ENCODE data around the gene RARB.
A peak's percentile ranks its signal among the peaks of the same experiment; 100 is the strongest.

Gene RARB

DNA sequence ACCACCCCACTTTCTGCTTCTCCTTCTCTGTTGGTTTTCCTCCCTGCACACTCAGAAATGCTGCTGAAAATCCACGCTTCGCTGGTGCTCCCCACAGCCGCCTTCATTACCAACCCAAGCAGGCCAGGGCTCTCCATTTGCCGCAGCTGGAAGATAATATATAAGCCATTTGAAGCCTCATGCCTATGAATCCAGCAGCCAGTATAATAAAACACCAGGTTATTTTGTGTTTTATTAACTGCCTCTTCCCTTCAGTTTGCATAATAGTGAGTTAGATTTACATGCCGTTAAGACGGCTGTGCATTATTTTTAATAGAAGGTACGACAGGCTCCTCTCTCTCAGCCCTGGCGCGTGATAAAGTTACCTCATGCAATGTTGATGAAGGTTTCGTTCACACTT lies 150.0 kb downstream of the RARB start:
- DNase-seq (ENCODE audit: low spot score), result no peak

DNA sequence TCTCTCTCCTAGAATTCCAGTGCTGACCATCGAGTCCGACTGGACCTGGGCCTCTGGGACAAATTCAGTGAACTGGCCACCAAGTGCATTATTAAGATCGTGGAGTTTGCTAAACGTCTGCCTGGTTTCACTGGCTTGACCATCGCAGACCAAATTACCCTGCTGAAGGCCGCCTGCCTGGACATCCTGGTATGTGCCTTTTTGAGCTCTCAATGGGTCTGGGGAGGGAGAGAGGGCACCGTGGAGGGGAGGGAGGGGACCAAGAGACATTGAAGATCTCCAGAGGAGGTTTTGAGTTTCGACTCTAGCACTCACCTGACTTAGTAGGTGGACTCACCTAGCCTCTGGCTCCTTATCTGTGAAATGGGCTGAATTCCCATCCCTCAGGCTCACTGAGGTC lies 152.5 kb downstream of the RARB start:
- no peak for DNase-seq (ENCODE audit: low spot score)

DNA sequence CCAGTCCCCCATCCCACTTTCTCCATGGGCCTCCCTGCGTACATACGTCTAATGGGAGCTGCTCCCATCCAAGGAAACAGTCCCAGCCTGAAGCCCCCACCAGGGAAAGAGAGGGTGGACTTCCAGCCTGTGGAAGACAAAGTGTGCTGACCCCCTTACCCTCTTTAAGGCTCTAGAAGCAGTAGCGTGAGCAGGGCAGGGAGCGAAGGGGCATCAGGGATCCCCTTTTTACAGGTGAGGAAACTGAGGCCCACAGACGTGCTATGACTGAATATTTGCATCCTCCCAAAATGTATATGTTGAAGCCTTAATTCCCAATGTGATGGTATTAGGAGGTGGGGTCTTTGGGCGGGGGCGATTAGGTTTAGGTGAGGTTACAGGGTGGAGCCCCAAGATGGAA lies 153.3 kb downstream of the RARB start:
- no peak for DNase-seq (ENCODE audit: low spot score)

DNA sequence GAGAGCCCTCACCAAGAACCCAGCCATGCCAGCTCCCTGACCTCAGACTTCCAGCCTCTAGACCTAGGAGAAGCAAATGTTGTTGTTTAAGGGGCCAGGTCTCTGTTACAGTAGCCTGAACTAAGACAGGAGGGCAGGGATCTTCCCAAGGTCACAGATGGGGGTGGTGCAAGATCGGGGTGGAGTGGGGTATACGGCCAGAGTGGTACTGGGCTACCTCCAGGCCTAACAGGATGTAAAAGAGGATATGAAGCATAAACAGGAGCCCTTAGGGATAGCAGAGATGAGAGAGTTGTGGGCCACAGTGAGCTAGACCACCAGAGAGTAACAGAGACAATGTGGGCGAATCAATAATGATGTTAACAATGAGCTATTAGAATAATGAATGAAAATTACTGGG lies 153.8 kb downstream of the RARB start:
- no peak for DNase-seq (ENCODE audit: low spot score)

DNA sequence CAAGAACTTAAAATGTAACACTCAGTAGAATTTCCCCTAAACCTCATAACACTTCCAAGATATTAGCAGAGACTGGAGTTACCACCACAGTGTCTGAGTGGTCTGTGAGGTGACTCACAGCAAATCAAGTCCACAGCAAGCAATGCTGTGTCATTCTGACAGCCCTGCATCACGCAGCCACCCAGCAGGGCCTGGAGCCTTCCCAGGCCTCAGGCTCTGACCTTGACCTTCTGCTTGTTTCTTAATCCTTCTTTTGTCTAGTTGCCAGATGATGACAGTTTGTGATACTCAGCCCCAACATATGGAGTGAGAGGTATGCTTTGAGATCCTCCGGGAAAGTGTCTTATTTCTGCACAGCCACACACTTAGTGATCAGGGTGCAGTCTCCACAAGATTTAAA lies 154.2 kb downstream of the RARB start:
- DNase-seq (ENCODE audit: low spot score), result no peak

DNA sequence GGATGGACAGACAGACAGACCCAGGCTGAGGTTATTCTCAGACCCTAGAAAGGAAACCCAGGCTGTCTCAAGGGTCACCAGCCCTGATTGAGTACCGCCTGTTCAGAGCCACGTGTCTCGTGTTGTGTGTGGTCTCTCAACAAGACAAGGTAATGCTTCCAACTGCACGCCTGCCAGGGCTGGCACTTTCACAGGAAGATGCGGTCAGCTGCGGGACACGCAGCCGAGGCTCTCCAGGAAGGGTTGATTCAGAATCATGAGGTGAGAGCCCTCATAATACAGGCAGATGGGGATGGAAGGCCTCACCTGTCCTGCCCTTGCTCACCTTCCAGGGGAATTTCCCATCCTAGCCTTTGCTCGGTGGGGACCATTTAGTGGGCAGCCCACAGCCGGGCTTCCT lies 155.3 kb downstream of the RARB start:
- no peak for DNase-seq (ENCODE audit: low spot score)

DNA sequence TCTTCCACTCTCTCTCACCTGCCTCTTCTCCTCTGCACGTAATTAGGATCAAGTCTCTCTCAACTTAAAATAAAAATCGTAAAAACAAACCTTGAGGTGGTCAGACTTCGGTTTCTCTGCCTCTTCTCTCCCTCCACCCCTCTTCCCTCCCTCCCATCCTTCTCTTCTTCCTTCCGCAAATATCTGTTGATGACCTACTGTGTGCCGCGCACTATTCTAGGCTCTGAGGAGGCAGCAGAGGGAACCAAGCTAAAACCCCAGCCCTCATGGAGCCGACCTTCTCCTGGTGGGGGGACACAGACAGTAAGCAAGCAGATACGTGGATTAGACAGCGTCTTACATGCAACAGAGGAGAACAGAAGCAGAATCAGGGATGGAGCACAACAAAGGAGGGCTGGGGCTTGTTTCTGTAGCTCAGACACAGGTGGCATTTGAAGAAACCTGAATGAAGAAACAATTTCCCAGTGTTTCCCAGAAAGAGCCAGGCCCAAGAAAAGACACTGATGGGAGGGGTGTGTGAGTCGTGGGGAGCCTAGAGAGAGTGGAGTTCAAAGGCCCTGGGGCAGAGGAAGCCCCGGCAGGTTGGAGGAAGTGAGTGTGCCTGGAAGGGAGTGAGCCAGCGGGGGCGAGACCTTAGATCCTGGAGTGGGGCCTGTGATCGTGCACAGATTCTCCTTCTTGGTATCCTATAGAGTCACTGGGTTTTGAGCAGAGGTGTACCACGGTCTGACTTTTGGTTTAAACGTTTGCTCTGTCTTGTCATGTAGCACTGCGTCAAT lies 156.1 kb downstream of the RARB start:
- DNase-seq (ENCODE audit: low spot score), result no peak

DNA sequence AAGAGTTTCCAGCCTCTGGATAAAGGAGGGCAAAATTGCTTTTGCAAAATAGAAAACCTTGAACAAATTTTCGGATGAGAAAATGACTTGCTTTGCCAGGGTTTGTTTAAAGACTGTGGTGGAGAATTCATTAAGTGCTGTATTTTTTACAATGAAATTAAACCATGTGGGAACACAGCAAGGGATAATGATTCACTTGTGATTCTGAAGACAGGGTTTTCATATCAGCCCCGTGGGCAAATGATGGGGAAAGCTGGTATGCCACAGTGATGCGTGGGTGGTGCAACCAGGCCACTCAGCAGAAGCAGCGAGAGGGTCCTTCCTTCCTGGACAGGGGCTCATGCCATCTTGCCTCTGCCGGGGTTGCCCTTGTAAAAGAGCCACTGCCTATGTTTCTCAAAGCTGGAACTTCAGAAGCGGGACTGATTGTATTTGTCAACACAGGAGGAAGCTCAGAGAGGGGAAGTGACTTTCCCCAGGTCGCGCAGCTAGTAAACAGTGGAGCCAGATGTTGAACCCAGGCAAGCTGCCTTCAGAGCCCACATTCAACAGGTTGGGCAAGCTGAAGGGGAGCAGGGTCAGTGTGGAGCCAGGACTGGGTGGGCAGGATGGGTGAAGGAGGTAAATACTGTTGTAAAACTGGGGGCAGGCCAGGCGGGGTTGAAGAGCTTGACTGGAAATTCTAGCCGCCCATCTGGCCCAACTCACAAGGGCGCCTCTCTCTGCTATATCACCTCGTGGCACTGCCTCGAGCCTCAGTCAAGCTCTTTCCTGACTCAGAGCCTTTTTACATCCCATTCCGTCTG lies 157.5 kb downstream of the RARB start:
- DNase-seq (ENCODE audit: low spot score), result no peak

DNA sequence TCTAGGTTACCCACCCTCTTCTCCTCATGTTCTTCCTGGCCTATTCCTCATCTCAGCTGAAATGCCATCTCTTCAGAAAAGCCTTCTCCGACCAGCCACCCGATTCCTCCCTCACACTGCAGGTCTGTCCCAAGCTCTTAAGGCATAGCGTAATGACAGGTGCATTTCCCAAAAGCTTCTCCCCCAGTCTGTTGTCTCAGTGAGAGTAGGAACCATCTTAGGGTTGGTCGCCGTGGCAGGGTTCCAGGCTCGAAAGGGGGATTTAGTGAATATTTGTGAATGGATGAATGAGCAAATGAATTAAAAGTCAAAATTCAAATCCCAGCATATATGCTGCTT lies 158.1 kb downstream of the RARB start:
- DNase-seq (ENCODE audit: low spot score), result no peak

DNA sequence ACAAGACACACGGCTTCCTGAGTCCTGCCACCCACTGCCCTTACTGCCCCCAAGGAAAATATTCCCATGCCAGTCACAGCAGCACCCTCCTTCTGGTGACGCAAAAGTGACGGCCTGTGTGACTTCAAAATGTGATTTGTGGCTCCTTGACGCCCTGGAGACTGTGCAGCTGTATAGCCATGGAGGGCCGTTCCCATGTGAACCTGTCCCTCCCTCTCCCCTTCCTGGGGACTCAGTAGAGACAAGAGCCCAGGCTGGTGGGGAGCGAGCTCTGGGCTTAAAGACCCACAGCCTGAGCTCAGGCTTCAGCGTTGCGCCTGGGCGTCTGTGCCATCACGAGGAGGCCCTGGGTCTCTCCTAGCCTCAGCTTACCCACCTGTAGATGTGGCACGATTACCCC lies 158.5 kb downstream of the RARB start:
- no peak for DNase-seq (ENCODE audit: low spot score)

DNA sequence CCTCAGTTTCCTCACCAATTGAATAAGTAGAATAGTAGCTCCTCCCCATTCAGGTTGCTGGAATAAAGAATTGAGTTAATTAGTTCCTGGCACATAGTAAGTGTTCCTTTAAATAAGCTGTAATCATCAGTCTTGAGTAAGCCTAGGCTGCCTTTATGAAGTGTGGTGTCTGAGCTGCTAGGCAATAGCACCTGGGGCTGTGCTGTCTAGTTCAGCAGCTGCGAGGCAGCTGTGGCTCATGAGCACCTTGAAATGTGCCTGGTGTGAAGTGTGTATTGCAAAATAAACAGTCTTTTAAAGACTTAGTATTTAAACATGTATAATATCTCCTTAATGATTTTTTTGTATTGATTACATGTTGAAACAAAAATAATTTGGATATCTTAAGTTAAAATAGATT lies 159.0 kb downstream of the RARB start:
- DNase-seq (ENCODE audit: low spot score), result peak; percentile 42

DNA sequence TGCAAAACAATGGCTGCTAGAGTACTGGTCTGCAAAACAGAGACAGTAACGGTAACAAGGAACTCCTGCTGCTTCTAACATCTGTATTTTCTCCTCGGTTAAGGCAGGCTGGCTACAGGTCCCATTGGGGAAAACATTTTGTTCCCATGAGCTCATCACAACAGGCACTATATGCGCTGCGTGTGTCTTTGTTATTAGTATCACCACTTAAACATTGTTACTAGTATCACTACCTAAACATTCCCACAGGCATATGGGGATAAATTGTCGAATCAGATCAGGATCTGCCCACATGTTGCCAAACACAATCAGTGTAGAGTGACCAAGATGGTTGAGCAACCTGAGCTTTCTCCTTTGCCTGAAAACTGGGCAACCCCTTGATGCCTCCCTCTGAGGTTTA lies 159.5 kb downstream of the RARB start:
- no peak for DNase-seq (ENCODE audit: low spot score)

DNA sequence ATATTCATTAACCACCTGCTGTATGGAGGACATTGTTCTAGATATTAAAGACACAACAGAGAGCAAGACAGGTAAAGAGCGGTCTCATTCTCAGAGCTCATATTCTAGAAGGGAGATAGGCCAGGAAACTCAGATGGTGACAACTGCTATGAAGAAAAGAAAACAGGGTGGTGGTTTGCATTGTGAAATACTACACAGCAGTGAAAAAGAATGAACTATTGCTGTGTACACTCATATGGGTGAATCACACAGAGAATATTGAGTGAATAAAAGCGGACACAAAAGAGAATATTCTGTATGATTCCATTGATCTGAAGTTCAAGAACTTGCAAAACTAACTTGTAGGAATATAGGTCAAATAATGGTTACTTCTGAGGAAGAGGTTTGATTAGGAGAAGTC lies 159.9 kb downstream of the RARB start:
- DNase-seq (ENCODE audit: low spot score), result no peak

DNA sequence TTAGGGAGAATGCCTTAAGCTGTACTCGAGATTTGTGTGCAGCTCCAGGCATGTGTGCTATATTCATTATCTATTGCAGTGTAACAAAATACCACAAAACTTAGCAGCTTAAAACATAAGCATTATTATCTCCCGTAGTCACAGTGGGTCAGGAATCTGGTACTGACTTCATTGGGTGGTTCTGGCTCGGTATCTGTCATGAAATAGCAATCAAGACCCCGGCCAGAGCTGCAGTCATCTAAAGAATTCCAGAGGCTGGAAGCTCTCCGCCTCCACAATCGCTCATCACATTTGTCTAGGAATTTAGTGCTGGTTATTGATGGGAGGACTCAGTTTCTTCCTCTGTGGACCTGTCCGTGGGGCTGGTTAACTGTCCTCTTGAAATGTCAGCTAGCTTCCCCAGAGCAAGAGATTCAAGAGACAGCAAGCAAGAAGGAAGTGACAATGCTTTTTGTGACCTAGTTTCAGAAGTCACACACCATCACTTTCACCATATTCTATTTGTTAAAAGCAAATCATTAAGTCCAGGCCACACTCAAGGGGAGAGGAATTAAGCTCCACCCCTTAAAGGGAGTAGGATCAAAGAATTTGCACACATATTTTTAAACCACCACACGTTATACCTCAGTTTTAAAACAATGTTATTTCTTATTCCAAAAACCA lies 160.5 kb downstream of the RARB start:
- no peak for DNase-seq (ENCODE audit: low spot score)

DNA sequence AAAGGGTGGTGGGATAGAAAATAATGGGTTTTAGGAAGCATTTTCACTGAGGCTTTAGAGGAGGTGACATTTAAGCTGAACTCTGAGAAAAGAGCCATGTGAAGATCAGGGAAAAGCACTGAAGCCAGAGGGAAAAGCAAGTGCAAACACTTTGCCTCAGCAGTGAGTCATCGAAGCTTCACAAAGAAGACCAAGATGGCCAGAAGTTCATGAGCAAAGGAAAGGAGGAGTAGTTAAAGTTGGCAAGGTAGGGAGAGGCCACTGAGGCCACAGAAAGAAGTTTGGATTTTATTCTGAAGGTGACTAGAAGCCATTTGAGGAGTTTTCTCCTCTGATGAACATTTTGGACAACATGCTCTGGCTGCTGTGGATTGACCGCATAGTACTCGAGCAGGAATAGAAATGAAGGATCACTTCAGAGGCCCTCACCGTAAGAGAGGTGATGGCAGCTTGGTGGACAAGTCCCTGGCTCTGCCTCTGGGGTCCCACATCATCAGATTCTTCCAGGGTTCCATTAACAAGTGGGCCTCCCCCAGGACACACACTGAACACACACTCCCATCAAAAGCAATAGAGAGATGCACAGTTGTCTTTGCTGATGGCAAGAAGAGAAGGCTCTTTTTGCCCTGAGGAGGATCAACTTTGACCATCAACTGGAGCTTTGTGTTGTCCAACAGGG lies 161.2 kb downstream of the RARB start:
- no peak for DNase-seq (ENCODE audit: low spot score)

DNA sequence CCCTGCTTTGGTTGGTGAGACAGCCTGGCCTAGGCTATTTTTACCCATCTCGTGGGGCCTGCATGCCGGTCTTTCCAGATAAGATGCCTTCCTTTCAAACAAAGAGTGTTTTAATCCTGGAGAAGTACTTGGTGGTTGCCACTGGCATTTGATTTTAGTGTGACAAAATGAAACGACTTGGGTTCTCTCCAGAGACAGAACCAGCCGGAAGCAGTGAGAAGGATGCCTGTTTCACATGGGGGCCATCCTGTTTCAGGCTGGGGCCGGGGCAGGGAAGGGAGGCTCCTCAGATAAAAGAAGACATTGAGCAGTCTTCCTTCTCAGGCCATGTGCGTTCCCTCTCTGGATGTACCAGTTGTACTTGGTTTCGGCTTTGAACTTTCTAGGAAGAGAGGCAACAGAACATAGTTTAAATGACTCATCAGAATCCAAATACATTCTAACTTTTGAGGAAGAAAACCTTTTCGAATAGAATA lies 161.8 kb downstream of the RARB start:
- no peak for DNase-seq (ENCODE audit: low spot score)

DNA sequence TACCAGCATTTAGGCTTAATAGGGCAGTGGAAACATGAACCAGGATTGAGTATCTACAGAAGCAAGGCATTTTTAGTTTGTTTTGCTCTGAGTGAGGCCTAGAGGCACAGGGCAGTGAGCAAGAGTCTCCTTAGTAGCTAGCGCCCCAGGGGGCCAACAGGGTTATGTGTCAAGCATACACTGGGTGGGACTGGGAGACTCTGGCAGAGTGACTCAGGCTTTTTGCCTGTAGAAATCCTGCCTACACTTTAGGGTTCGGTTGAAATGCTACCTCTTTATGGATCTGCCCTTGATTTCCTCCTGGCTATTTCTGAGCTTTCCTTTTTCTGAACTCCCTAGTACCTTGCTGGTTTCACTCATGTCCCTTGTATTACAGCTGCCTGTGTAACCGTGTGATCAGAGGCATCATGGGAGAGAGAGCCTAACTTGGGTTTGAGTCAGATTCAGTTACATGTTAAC lies 164.5 kb downstream of the RARB start:
- DNase-seq (ENCODE audit: low spot score), result no peak

DNA sequence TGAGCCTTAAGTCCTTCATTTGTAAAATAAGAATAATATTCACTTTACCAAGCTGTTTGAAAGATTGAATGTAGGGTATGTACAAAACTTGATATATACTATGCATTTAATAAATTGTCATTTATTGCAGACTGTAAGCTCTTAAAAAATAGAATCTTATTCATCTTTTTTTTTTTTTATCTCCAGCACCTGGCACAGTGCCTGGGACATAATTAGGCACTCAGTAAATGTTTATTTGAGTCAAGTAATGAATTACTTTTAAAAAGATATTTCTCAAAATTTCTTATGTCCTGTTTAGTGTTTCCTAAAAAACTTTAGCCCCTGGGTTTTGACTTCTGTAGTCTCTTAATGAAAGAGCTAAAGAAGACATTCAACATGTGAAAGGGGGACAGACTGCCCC lies 164.9 kb downstream of the RARB start:
- DNase-seq (ENCODE audit: low spot score), result no peak

DNA sequence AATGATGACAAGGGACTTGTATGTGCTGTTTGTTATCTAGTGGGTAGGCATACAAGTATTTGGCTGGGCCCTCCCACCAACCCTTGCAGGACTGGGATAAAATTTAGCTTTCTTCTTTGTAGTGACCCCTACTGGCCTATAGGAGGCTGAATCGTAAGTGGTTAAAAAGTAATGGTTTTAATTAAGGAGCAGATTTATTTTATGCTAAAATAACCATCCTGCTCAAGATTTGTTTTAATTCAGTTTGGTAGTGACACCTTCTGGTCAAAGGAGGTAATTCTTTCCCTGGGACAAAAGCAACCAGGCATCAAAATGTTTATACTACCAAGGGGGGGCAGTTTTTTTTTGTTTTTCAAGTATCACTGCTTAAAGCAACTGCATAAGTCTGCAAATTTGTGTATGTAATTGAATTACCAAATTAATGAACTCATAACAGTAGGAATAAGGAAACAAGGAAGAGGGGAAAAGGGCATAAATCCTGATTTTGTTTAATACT lies 166.0 kb downstream of the RARB start:
- peak; percentile 90 for DNase-seq (ENCODE audit: low spot score)

DNA sequence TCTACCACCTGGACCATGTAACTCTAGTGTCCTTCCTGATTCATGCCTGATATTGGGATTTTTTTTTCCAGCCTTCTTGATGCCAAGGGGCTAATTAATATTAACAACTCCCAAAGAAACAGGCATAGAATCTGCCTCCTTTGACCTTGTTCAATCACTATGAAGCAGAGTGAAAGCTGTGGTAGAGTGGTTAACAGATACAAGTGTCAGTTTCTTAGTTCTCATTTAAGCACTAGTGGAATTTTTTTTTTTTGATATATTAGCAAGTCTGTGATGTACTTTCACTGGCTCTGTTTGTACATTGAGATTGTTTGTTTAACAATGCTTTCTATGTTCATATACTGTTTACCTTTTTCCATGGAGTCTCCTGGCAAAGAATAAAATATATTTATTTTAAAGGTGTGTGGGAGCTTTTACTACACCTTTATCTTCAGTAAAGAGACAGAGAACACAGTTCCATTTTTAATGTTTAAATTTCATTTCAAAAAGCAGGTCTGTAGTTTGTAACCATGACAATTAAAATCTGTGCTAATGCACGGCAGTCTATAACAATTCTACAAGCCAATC lies 169.6 kb downstream of the RARB start:
- no peak for DNase-seq (ENCODE audit: low spot score)

DNA sequence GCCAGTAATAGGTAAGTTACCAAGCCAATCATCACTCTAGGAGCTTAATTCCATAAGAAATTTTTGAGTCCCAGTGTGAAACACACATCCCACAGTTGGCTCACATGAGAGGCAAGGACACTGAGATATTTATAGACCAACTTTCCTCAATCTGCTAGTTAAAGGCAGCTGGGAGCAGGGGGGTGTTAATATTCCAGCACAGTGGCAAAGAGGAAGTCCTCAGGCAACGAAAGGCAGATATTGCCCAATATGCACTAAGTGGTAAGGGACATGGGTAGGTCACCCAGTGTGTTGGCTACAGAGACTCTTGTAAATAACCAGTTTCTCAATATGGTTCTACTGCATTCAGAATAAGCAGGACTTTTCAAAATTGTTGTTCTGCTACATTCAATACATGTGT lies 175.6 kb downstream of the RARB start:
- DNase-seq (ENCODE audit: low spot score), result no peak
